Panc1 (cell line): ENCODE results near the gene ROCK2.

ENCODE experiments used
- CTCF ChIP-seq: fragments of 450-650 bp; IDR thresholded peaks from 2 replicates; pipeline ENCODE4 v1.5.1; 2017; ENCODE audit warnings: mild to moderate bottlenecking
- SIN3A ChIP-seq: IDR thresholded peaks from 2 replicates; pipeline ENCODE4 v1.6.1; 2012; ENCODE audit warnings: low read depth, mild to moderate bottlenecking, low read length, moderate library complexity, borderline replicate concordance; ENCODE audit not compliant: insufficient read depth

- TF ChIP-seq CTCF (no peak), SIN3A (no peak)
Measured at GRCh38 chr2:11133238-11133935, 211.0 kb downstream of the ROCK2 start.
